D721Med (cell line): ENCODE results near the gene XRCC4.

Source experiments
- DNase-seq: peaks from one replicate; pipeline ENCODE4 v3.0.0; 2011; ENCODE audit warnings: low spot score; ENCODE audit not compliant: insufficient read length
- FAIRE-seq: peaks from 2 replicates; lab custom pipeline; 2011; peaks lifted over from hg19 to GRCh38; lab: Jason Lieb, UNC
- TF ChIP-seq, protein P1 (sequence below): IDR thresholded peaks from 2 replicates; pipeline ENCODE4 v1.5.1; 2012; ENCODE audit warnings: mild to moderate bottlenecking, control low read depth; ENCODE audit not compliant: insufficient read depth; ENCODE audit errors: missing control alignments

Gene XRCC4

DNA sequence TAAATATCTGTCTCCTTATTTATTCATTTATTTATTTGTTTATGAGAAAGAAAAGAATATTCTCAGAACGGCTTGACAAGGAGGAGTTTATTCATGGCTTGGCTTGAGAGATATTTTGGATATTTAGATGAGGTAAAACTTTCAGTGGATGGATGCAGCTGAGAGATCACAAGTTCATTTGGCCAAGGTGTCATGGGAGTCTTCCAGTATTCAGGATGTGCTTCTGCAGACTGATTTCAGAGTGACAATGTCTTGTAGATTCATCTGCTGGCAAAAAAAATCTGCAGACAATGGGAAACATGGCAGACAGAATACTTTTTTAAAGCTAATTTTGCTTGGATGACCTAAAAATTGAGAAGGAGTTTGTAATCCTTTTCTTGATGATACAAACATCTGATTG is 38.5 kb downstream of the XRCC4 start:
- no peak for DNase-seq
- TF ChIP-seq, protein P1, sequence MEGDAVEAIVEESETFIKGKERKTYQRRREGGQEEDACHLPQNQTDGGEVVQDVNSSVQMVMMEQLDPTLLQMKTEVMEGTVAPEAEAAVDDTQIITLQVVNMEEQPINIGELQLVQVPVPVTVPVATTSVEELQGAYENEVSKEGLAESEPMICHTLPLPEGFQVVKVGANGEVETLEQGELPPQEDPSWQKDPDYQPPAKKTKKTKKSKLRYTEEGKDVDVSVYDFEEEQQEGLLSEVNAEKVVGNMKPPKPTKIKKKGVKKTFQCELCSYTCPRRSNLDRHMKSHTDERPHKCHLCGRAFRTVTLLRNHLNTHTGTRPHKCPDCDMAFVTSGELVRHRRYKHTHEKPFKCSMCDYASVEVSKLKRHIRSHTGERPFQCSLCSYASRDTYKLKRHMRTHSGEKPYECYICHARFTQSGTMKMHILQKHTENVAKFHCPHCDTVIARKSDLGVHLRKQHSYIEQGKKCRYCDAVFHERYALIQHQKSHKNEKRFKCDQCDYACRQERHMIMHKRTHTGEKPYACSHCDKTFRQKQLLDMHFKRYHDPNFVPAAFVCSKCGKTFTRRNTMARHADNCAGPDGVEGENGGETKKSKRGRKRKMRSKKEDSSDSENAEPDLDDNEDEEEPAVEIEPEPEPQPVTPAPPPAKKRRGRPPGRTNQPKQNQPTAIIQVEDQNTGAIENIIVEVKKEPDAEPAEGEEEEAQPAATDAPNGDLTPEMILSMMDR: no peak
- no peak for FAIRE-seq

DNA sequence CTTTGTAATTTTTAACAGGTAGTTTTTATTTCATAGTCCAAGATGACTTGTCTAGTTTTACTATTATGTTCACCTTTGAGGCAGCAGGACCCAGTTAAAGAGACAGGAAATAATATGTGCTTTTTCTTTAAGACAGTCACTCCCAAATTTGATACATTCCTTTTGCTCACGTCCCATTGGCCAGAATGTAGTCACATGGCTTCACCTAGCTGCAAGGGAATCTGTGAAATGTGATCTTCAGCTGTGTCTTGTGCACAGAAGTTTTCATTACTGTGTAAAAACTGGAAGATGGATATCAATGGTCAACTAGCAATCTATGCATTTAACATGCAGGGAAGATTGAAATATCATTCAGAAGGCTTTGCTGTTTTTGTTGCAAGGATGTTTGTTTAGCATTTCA is 41.1 kb downstream of the XRCC4 start:
- DNase-seq (no peak), FAIRE-seq (no peak)
- TF ChIP-seq, protein P1: no peak

DNA sequence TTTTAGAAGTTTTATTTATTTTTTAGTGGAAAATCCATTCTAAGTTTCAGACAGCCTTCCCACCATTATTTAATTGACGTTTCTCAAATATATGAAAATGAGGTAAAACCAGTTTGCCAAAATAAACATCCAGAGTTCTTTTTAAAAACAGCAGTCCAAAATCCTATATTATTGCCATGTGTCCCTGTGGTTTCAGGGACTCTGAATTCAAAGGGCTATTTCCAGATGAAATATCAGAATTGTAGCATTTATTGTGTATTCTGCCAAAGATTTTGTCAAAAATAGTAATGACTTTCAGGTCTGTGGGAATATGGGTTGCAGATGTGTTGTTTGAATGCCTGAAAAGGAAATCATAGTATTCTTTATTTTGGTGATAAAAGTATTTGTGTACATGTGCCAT is 41.6 kb downstream of the XRCC4 start:
- DNase-seq: no peak
- TF ChIP-seq, protein P1: no peak
- no peak for FAIRE-seq

DNA sequence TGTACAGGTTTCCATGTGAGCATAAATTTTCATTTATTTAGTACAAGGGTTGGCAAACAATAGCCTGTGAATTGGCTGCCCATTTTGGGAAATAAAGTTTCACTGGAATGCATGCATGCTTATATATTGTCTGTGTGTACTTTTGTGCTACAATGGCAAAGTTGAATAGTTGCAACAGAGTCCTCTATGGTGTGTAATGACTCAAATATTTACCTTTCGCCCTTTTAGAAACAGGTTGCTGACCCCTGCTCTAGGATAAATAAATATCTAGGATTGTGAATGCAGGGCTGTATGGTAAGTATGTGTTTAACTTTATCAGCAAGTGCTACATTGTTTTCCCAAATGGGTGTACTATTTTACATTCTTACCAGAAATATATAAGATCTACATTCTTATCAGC is 47.2 kb downstream of the XRCC4 start:
- DNase-seq: no peak
- FAIRE-seq: no peak
- TF ChIP-seq, protein P1: no peak

DNA sequence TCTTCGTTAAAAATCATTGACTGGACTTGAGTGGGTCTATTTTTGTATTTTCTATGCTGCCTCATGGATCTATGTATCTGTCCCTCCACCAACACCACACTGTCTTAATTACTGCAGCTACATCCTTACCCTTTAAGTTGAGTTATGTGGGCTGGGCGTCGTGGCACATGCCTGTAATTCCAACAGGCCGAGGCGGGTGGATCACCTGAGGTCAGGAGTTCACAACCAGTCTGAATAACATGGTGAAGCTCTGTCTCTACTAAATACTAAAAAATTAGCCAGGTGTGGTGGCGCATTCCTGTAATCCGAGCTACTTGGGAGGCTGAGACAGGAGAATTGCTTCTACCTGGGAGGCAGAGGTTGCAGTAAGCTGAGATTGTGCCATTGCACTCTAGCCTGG is 48.2 kb downstream of the XRCC4 start:
- no peak for FAIRE-seq
- TF ChIP-seq, protein P1: no peak
- no peak for DNase-seq

DNA sequence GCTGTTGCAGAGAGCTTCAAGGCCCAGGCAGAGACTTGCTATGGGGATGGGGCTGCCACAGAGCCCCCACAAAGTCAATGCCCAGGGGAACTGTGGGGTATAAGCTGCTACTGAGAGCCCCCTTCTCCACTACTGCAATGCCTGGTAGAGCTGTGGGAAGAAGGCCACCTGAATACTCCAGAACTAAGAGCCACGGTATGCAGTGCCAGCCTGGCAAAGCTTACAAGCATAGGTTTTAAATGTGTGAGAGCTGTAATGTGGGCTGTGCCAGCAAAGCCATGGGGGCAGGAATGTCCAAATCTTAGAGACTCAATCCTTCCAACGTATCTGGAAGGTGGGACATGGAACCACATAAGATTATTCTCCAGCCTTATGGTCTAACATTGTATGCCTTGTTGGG is 49.2 kb downstream of the XRCC4 start:
- DNase-seq: no peak
- no peak for FAIRE-seq
- TF ChIP-seq, protein P1: no peak

DNA sequence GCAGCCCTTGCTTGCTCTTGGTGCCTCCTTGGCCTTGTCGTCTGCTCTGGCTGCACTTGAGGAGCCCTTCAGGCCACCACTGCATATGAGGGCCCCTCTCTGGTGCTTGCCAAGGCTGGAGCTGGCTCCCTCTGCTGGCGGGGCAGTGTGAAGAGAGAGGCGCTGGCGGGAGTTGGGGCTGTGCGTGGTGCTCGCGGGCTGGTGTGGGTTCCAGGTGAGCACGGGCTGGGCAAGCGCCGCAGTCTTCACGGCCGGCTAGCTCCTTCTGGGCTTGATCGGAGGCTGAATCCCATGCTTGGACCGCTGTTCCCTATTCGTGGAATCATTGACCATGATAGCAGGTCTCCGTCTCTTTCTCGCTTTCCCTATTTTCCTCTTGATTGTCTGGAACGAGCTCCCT is 56.5 kb downstream of the XRCC4 start:
- TF ChIP-seq, protein P1: no peak
- DNase-seq: no peak
- no peak for FAIRE-seq
